ENCODE data around the gene SMIM44.
A peak's percentile ranks its signal among the peaks of the same experiment; 100 is the strongest.

The SMIM44 gene

DNA sequence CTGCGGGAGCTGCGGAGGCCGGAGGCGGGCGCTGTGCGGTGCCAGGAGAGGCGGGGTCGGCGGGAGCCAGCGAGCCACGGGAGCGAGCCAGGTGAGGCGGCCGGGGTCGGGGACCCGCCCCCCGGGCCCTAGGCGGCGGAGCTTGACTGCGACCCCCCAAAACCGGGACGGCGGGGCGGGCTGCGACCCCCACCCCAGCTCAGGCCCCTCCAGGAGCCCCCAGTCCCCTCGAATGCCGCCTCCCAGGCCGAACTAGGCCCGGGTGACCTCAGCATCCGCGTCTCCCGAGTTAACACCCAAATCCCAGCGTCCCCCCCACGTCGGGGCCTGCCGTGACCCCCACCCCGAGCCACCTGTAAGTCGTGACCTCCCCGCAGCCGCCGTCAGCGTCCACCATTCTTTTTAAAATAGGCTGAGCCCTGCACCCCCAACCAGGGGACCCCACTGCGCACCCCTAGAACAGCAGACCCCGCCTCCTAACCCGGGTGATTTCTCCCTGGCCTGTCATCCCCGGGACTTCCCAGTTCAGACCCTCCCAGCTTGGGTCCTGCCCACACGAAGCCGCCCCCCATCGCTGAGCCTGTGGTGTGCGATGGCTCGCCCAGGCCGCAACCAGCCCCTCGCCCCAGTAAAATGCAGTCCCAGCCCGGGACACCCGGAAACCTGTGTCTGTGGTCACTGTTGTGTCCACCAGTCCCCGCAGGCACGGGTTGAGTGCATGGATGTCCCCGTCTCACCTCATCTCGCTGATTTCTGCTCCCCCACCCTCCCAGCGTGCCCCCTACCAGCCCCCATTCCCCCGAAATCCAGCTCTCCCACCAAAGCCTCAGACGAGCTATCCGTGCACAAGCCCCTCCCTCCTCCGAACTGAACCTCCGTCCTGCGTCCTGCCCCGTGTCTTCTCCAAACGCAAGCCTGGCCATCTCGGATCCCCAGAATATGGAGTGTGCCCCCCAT, 23.4 kb upstream of the SMIM44 start:
- no peak for TF ChIP-seq POLR2A (IDR thresholded peaks at IDR 0.05; ENCODE audit: low read depth, low read length)
- TF ChIP-seq POLR2AphosphoS5 (IDR thresholded peaks at IDR 0.05; ENCODE audit: low read depth, low read length): no peak
- TF ChIP-seq TAF1 (IDR thresholded peaks at IDR 0.05; ENCODE audit: borderline replicate concordance, low read depth, low read length): no peak
- DNase-seq (ENCODE audit: insufficient read length): no peak
- no peak for FAIRE-seq

DNA sequence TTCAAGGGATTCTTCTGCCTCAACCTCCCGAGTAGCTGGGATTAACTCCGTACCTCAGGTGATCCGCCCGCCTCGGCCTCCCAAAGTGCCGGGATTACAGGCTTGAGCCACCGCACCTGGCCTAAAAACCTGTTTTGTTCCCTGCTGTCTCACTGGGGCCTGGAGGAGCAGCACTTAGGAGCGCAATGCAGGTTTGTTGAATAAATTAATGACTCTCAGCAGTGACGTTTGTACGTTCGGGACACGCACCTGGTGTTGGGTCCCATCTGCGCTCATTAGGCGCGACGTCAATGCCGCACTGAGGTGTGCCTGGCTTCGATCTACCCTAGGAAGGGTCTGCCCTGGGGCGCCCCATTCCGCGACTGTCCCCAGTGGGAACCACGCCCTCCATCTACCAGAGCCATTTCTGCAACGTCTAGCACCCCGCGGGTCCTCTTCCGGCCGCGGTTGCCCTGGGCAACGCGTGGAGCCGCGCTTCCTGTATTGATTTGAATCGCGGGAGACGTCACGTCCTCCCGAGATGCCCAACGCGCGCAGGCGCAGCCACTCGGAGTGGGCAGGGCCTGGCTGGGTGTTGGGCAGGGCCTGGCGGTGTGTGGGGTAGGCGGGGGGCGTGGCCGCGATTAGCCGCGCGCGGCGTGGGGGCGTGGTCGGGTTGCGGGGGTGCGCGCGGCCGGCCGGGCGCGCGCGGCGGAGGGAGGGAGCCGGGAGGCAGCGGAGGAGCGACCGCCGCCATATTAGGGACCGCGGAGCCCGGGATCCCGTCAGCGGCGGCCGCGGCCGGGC, 22.6 kb upstream of the SMIM44 start, which contains the start of gene FZR1:
TSS of gene FZR1 (plus strand) at position 714 of the 786 bp plus-strand sequence. CDS start 16,679 bp downstream, outside the sequence.
- peak; percentile 99 for FAIRE-seq
- peak; percentile 98 for DNase-seq (ENCODE audit: insufficient read length)
- no peak for TF ChIP-seq TAF1 (IDR thresholded peaks at IDR 0.05; ENCODE audit: borderline replicate concordance, low read depth, low read length)
- TF ChIP-seq POLR2A (IDR thresholded peaks at IDR 0.05; ENCODE audit: low read depth, low read length): peak; percentile 62

GRCh38 chr19:3504735-3505134, 21.5 kb upstream of the SMIM44 start:
- FAIRE-seq (peak; percentile 51), DNase-seq (ENCODE audit: insufficient read length) (no peak)
- TF ChIP-seq TAF1 (IDR thresholded peaks at IDR 0.05; ENCODE audit: borderline replicate concordance, low read depth, low read length) (no peak), POLR2A (IDR thresholded peaks at IDR 0.05; ENCODE audit: low read depth, low read length) (no peak), POLR2AphosphoS5 (IDR thresholded peaks at IDR 0.05; ENCODE audit: low read depth, low read length) (no peak)

GRCh38 chr19:3503036-3503572, 19.9 kb upstream of the SMIM44 start:
- DNase-seq (ENCODE audit: insufficient read length) (no peak), FAIRE-seq (no peak)
- TF ChIP-seq TAF1 (IDR thresholded peaks at IDR 0.05; ENCODE audit: borderline replicate concordance, low read depth, low read length) (no peak), POLR2AphosphoS5 (IDR thresholded peaks at IDR 0.05; ENCODE audit: low read depth, low read length) (no peak), POLR2A (IDR thresholded peaks at IDR 0.05; ENCODE audit: low read depth, low read length) (no peak)

DNA sequence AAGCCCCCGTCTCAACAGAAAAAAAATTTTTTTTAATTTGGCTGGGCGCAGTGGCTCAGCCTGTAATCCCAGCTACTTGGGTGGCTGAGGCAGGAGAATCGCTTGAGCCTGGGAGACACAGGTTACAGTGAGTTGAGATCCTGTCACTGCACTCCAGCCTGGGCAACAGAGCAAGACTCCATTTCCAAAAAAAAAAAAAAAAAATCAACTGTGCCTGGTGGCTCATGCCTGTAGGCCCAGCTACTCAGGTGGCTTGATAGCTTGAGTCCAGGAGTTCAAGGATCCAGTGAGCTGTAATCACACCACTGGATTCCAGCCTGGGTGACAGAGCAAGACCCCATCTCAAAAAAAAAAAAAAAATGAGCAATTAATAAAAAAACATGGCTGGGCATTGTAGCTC, 18.5 kb upstream of the SMIM44 start:
- no peak for FAIRE-seq
- no peak for TF ChIP-seq TAF1 (IDR thresholded peaks at IDR 0.05; ENCODE audit: borderline replicate concordance, low read depth, low read length)
- no peak for TF ChIP-seq POLR2A (IDR thresholded peaks at IDR 0.05; ENCODE audit: low read depth, low read length)
- TF ChIP-seq POLR2AphosphoS5 (IDR thresholded peaks at IDR 0.05; ENCODE audit: low read depth, low read length): no peak

GRCh38 chr19:3500429-3501101, 17.3 kb upstream of the SMIM44 start, which contains the start of gene DOHH:
TSS of gene DOHH (minus strand) at chr19:3500674. CDS start at chr19:3496814, 3,860 bp downstream.
- DNase-seq (ENCODE audit: insufficient read length) (peak; percentile 95), FAIRE-seq (peak; percentile 98)
- peak; percentile 99 for TF ChIP-seq TAF1 (IDR thresholded peaks at IDR 0.05; ENCODE audit: borderline replicate concordance, low read depth, low read length)
- TF ChIP-seq POLR2AphosphoS5 (IDR thresholded peaks at IDR 0.05; ENCODE audit: low read depth, low read length): peak; percentile 67
- peak; percentile 93 for TF ChIP-seq POLR2A (IDR thresholded peaks at IDR 0.05; ENCODE audit: low read depth, low read length)

More for the DNA sequence above, 18.5 kb upstream of the SMIM44 start:
- no peak for DNase-seq (ENCODE audit: insufficient read length)

DNA sequence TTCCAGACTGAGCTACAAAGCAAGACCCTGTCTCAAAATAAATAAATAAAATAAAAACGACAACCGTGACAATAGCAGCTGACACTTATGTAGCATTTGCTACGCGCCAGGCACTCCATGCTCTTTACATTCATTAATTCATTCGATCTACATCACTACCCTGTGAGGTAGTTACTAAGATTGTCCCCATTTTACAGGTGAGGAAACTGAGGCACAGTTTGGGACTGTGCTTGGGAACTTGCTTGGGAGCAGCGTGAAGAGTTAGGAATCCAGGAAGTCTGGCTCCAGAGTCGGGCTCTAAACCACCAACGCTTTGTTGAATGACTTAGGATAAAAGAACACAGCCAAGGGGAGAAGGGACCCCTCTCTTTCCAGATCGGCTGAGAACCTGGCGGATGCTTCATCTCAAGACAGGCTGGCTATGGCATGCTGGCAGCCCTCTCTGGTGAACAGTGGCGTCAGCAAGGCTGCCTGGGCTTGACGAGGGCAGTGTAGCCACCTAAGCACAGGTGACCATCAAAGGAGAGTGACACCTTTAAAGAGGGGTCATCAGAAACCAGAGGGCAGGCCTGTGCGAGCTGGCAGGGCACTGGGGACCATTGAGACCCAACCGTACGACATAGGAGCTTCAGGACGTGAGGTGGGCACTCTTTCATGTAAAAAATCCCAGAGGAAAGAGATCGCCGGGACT, 16.6 kb upstream of the SMIM44 start:
- DNase-seq (ENCODE audit: insufficient read length) (no peak), FAIRE-seq (no peak)
- no peak for TF ChIP-seq POLR2A (IDR thresholded peaks at IDR 0.05; ENCODE audit: low read depth, low read length)
- no peak for TF ChIP-seq POLR2AphosphoS5 (IDR thresholded peaks at IDR 0.05; ENCODE audit: low read depth, low read length)
- TF ChIP-seq TAF1 (IDR thresholded peaks at IDR 0.05; ENCODE audit: borderline replicate concordance, low read depth, low read length): no peak

DNA sequence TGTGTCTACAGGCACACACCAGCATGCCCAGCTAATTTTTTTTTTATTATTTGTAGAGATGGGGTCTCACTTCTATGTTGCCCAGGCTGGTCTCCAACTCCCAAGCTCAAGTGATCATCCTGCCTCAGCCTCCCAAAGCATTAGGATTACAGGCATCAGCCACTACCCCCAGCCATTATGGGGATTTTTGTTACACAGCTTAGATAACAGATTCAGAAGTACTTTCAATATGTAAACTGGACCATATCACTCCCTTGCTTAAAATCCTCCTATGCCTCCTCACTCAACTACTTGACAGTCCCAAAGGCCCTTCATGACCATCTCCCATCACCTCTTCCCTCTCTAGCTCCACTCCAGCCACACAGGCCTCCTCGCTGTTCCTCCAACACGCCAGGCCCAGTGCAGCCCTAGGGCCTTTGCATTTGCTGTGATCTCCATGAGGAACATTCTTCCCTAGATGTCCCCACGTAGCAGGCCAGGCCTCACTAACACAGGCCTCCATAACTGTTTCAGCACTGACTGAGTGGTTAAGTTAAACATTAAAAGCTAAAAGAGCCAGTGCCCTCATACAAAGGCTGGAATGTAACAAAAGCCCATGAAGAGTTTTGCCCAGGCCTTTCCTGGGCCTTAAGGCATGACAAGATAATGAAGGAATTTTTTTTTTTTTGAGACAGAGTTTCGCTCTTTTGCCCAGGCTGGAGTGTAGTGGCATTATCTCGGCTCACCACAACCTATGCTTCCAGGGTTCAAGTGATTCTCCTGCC, 14.7 kb upstream of the SMIM44 start:
- FAIRE-seq: no peak
- TF ChIP-seq POLR2A (IDR thresholded peaks at IDR 0.05; ENCODE audit: low read depth, low read length) (no peak), TAF1 (IDR thresholded peaks at IDR 0.05; ENCODE audit: borderline replicate concordance, low read depth, low read length) (no peak), POLR2AphosphoS5 (IDR thresholded peaks at IDR 0.05; ENCODE audit: low read depth, low read length) (no peak)
- no peak for DNase-seq (ENCODE audit: insufficient read length)

DNA sequence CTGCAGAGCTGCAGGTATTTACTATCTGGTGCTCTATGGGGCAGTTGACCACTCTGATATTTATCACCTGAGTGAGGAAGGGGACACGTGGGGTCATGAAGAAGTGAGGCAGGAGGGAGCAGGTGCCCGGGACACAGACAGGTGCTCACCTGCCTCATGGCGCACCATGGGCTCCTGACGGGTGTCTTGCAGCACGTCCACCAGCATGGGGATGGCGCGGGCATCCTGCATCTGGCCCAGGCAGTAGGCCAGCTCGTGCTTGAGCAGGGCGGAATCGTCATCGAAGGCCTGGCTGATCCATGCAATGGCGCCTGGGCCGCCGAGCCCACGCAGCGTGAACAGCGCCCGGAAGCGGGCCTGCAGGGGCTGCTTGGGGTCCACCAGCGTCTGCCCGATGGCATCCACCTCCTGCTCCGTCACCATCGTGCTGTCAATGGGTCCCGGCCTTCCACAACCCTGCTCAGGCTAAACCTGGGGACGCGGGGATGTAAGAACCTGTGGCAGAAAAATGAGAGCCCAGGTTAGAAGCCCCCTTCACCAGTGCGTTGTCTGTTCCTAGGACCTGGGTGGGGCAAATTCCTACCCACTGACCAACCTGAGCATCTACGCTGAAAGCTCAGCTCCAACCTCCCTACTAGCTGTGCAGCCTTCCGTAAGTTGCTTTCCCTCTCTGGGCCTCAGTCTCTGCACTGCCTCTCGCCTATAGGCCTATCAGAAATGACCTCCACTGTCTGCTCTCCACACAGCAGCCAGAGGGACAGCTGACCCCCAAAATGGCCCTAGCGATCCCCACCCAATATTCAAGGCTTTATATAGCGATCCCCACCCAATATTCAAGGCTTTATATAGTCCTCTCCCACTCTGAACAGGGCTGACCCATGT, 13.4 kb upstream of the SMIM44 start:
- no peak for DNase-seq (ENCODE audit: insufficient read length)
- TF ChIP-seq POLR2A (IDR thresholded peaks at IDR 0.05; ENCODE audit: low read depth, low read length) (no peak), POLR2AphosphoS5 (IDR thresholded peaks at IDR 0.05; ENCODE audit: low read depth, low read length) (no peak), TAF1 (IDR thresholded peaks at IDR 0.05; ENCODE audit: borderline replicate concordance, low read depth, low read length) (no peak)
- no peak for FAIRE-seq
